ENCODE measurements around the gene C1QTNF9. TPM values are rescaled to one million over a fixed set of nuclear protein-coding genes. Genes with fewer than 3 reads are reported as not detected.

Gene C1QTNF9
- polyA plus RNA-seq, 1 donor (not counting 4 experiments of a cell fraction or from before 2014, with no cell fraction given): not detected

GRCh38 chr13:24292481-24292880 is 16.9 kb upstream of the C1QTNF9 start:
- Histone ChIP-seq H3K4me3 (ENCODE audit: control insufficient read depth in 2 of 3, extremely low read depth in 1 of 3, insufficient read depth in 2 of 3, low read depth in 1 of 3, low read length in 3 of 3) (no peak overlapping the region), H3K4me1 (ENCODE audit: control insufficient read depth, extremely low read depth, insufficient read depth, low read length) (no peaks in the 10 kb centered on the region), H3K79me2 (ENCODE audit: control insufficient read depth, insufficient read depth, low read length) (no peaks in the 10 kb centered on the region), H2AFZ (ENCODE audit: control insufficient read depth, low read length) (no peak overlapping the region), H3K9ac (ENCODE audit: control insufficient read depth, extremely low read depth, insufficient read depth, low read length) (no peak overlapping the region), H4K20me1 (ENCODE audit: control insufficient read depth, extremely low read depth, insufficient read depth, low read length) (no peaks in the 10 kb centered on the region), H3K9me3 (ENCODE audit: control insufficient read depth, low read depth, low read length) (no peaks in the 10 kb centered on the region), H3K9me1 (ENCODE audit: control insufficient read depth, extremely low read depth, insufficient read depth, low read length) (no peaks in the 10 kb centered on the region), H3K27ac (ENCODE audit: control insufficient read depth, insufficient read depth, low read length) (no peak overlapping the region), H3K27me3 (ENCODE audit: control insufficient read depth, extremely low read depth, insufficient read depth, low read length) (no peaks in the 10 kb centered on the region), H3K36me3 (ENCODE audit: control insufficient read depth in 2 of 2, extremely low read depth in 1 of 2, insufficient read depth in 2 of 2, low read length in 2 of 2) (no peaks in the 10 kb centered on the region), H3K4me2 (ENCODE audit: control insufficient read depth, extremely low read depth, insufficient read depth, low read depth, low read length) (no peak overlapping the region)
- dilution Hi-C loops (cut with MboI; ENCODE audit: extremely low pct_ligation_motif_present, low sequenced_read_pairs): no loop called here
- no peak for FAIRE-seq
- no peak for TF ChIP-seq EZH2 (IDR thresholded peaks at IDR 0.05; ENCODE audit: low read length)
- no peak for TF ChIP-seq CTCF (optimal IDR thresholded peaks at IDR 0.05 in 1 of 3, IDR thresholded peaks at IDR 0.05 in 1 of 3, conservative IDR thresholded peaks at IDR 0.05 in 1 of 3; ENCODE audit: extremely low read depth in 1 of 3, insufficient read depth in 2 of 3, low read length in 3 of 3)
- DNase-seq (ENCODE audit: low read depth, low spot score): no peak

- no peak overlapping the region for H3K4me3 ChIP-seq (ENCODE audit: control insufficient read depth in 2 of 3, extremely low read depth in 1 of 3, insufficient read depth in 2 of 3, low read depth in 1 of 3, low read length in 3 of 3)
- H3K79me2 ChIP-seq (ENCODE audit: control insufficient read depth, insufficient read depth, low read length): no peaks in the 10 kb centered on the region
- no peak for FAIRE-seq
- no peak overlapping the region for H3K9ac ChIP-seq (ENCODE audit: control insufficient read depth, extremely low read depth, insufficient read depth, low read length)
- H3K4me1 ChIP-seq (ENCODE audit: control insufficient read depth, extremely low read depth, insufficient read depth, low read length): no peaks in the 10 kb centered on the region
- no peak overlapping the region for H3K4me2 ChIP-seq (ENCODE audit: control insufficient read depth, extremely low read depth, insufficient read depth, low read depth, low read length)
- TF ChIP-seq CTCF (optimal IDR thresholded peaks at IDR 0.05 in 1 of 3, IDR thresholded peaks at IDR 0.05 in 1 of 3, conservative IDR thresholded peaks at IDR 0.05 in 1 of 3; ENCODE audit: extremely low read depth in 1 of 3, insufficient read depth in 2 of 3, low read length in 3 of 3): no peak
- no peak for TF ChIP-seq EZH2 (IDR thresholded peaks at IDR 0.05; ENCODE audit: low read length)
- H3K9me1 ChIP-seq (ENCODE audit: control insufficient read depth, extremely low read depth, insufficient read depth, low read length): no peaks in the 10 kb centered on the region
- DNase-seq (ENCODE audit: low read depth, low spot score): no peak
- no peaks in the 10 kb centered on the region for H3K9me3 ChIP-seq (ENCODE audit: control insufficient read depth, low read depth, low read length)
- H3K27me3 ChIP-seq (ENCODE audit: control insufficient read depth, extremely low read depth, insufficient read depth, low read length): no peaks in the 10 kb centered on the region
- no peaks in the 10 kb centered on the region for H3K36me3 ChIP-seq (ENCODE audit: control insufficient read depth in 2 of 2, extremely low read depth in 1 of 2, insufficient read depth in 2 of 2, low read length in 2 of 2)
- H2AFZ ChIP-seq (ENCODE audit: control insufficient read depth, low read length): no peak overlapping the region
- H4K20me1 ChIP-seq (ENCODE audit: control insufficient read depth, extremely low read depth, insufficient read depth, low read length): no peaks in the 10 kb centered on the region
- no peak overlapping the region for H3K27ac ChIP-seq (ENCODE audit: control insufficient read depth, insufficient read depth, low read length)
- dilution Hi-C loops (cut with MboI; ENCODE audit: extremely low pct_ligation_motif_present, low sequenced_read_pairs): no loop called here
Measured at GRCh38 chr13:24293746-24294145, 15.6 kb upstream of the C1QTNF9 start.
